Gastroesophageal sphincter (tissue), 4 donors: ENCODE measurements around the gene DEPDC5. TPM values are rescaled to one million over a fixed set of nuclear protein-coding genes. Genes with fewer than 3 reads are reported as not detected.

Source experiments
- ATAC-seq: fragments of 150-250 bp; one replicate; pipeline ENCODE4 v1.9.1; 2016; ENCODE audit warnings: mild to moderate bottlenecking, moderate library complexity
- H3K27ac ChIP-seq, 4 donors: fragments of 200-600 bp; sonication (generic) in 3 of 4; 1 replicate in 3 of 4; 2 replicates in 1 of 4; pipeline ENCODE4 v1.5.1; 2016 to 2019
- H3K27me3 ChIP-seq: fragments of 200-600 bp; sonication (generic); one replicate; pipeline ENCODE4 v1.5.1; 2019
- H3K36me3 ChIP-seq, 2 donors: fragments of 200-600 bp; sonication (generic); one replicate each; pipeline ENCODE4 v1.5.1; 2019; ENCODE audit warnings: control low read depth in 1 of 2
- H3K4me1 ChIP-seq, 3 donors: fragments of 200-600 bp; sonication (generic); 1 replicate in 2 of 3; 2 replicates in 1 of 3; pipeline ENCODE4 v1.5.1; 2016 to 2019; ENCODE audit warnings: control low read depth in 2 of 3
- H3K4me3 ChIP-seq, 2 donors: fragments of 200-600 bp; sonication (generic); one replicate each; pipeline ENCODE4 v1.5.1; 2019; ENCODE audit warnings: mild to moderate bottlenecking in 1 of 2, moderate library complexity in 1 of 2
- H3K9me3 ChIP-seq, 3 donors: fragments of 200-600 bp; sonication (generic); one replicate each; pipeline ENCODE4 v1.5.1; 2017 to 2019; ENCODE audit warnings: control low read depth in 2 of 3
- CTCF ChIP-seq, 4 experiments: fragments of 200-600 bp in 2 of 4; fragments of 450-650 bp in 2 of 4; sonication (generic) in 1 of 4; IDR thresholded peaks; one replicate each; pipeline ENCODE4 v1.5.1; 2017 to 2019; ENCODE audit warnings: antibody characterized with exemption in 4 of 4, mild to moderate bottlenecking in 2 of 4, moderate library complexity in 2 of 4
- EP300 ChIP-seq: sonication (generic); formaldehyde crosslinking; IDR thresholded peaks from one replicate; pipeline ENCODE4 v1.6.1; 2017; ENCODE audit warnings: antibody characterized with exemption, mild to moderate bottlenecking
- POLR2A ChIP-seq, 2 donors: fragments of 450-650 bp; IDR thresholded peaks; one replicate each; pipeline ENCODE4 v1.6.1; 2017; ENCODE audit warnings: antibody characterized with exemption in 2 of 2, mild to moderate bottlenecking in 2 of 2, moderate library complexity in 1 of 2
- POLR2AphosphoS5 ChIP-seq: sonication (generic); formaldehyde crosslinking; IDR thresholded peaks from one replicate; pipeline ENCODE4 v1.6.1; 2017; ENCODE audit warnings: antibody characterized with exemption
- WGBS, 2 donors: methylation state at CpG; one replicate each; pipeline ENCODE4 v1.1.5; 2018; ENCODE audit warnings: low coverage in 1 of 2; 5-methylcytosine and 5-hydroxymethylcytosine counted together
- total RNA-seq, 4 donors: library from RNA; depleted of rRNA; stranded (reverse); fragments of >200 nt; gene quantifications; one replicate each; pipeline ENCODE4 v1.1.0, GENCODE V29; 2016

Gene DEPDC5
- total RNA-seq, 4 donors from 2014 or later = 10.5 to 27.9 (median 16.0) TPM

DNA sequence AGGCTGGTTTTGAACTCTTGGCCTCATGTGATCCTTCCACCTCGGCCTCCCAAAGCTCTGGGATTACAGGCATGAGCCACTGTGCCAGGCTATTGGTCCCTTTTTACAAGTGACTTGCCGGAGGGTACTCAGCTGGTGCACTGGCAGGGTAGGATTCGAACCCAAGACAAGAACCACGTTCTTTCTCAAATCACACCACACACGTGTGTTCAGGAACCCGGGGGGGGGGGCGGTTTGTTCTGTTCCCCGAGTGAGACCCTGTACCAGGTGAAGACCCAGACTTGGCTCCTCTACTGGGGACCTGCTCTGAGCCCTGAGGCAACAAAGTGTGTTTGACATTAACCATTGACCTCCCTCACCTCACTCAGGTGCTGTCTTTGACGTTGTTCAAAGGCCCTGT is 186.7 kb downstream of the DEPDC5 start:
- no peak for ATAC-seq
- peaks cover 0 to 9% (median 4%) of the 10 kb centered on the region in 3 donors for H3K4me1 ChIP-seq
- H3K4me3 ChIP-seq = no peak overlapping the region
- no peaks in the 10 kb centered on the region for H3K27me3 ChIP-seq
- no peaks in the 10 kb centered on the region for H3K36me3 ChIP-seq
- no peaks in the 10 kb centered on the region for H3K9me3 ChIP-seq
- H3K27ac ChIP-seq = no peak overlapping the region
- WGBS, 2 donors = 87% methylated on average over 6 of the region's 9 CpGs; no CpG with 5 or more reads in 1 of the 2 donors
- no peak for TF ChIP-seq POLR2A (IDR thresholded peaks at IDR 0.05)
- TF ChIP-seq POLR2AphosphoS5 = no peak
- TF ChIP-seq EP300 = no peak
- no peak for TF ChIP-seq CTCF (IDR thresholded peaks at IDR 0.05)

DNA sequence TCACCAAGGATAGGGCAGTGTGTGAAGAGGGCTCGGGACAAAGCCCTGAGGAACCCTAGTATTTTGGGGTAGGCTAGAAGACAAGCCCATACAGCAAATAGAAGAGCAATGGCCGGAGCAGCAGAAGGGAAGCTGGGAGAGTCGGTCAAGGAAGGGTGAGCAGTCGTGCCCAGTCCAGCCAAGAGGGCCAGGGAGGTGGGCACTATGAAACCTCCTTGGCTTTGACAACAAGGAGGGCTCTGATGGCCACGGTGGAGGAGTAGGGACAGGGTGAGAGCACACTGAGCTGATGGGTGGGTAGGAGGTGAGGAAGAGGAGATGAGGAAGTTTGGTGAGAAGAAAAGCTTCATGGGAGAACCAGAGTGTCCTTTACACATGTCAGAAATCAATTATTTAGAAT is 188.3 kb downstream of the DEPDC5 start:
- Histone ChIP-seq H3K4me3 (no peak overlapping the region), H3K36me3 (no peaks in the 10 kb centered on the region), H3K27me3 (no peaks in the 10 kb centered on the region), H3K4me1 (peaks cover 0 to 25% (median 17%) of the 10 kb centered on the region in 3 donors), H3K27ac (no peak overlapping the region), H3K9me3 (no peaks in the 10 kb centered on the region)
- 96 to 98% methylated on average over 4 to 5 of the region's 5 CpGs for WGBS, 2 donors
- ATAC-seq = no peak
- TF ChIP-seq EP300 (no peak), POLR2A (IDR thresholded peaks at IDR 0.05) (no peak), POLR2AphosphoS5 (no peak), CTCF (IDR thresholded peaks at IDR 0.05) (no peak)

GRCh38 chr22:31943206-31943977 is 189.6 kb downstream of the DEPDC5 start:
- 100% methylated on average over 1 to 3 of the region's 15 CpGs for WGBS, 2 donors
- Histone ChIP-seq H3K4me3 (peak overlapping the region; percentile 31 to 99), H3K4me1 (peaks cover 0 to 38% (median 21%) of the 10 kb centered on the region in 3 donors), H3K27ac (peak overlapping the region; percentile 71 to 100 (median 100)), H3K27me3 (no peaks in the 10 kb centered on the region), H3K9me3 (no peaks in the 10 kb centered on the region), H3K36me3 (peaks cover 0 to 5% of the 10 kb centered on the region in 2 donors)
- TF ChIP-seq CTCF (IDR thresholded peaks at IDR 0.05) (no peak), POLR2AphosphoS5 (no peak), POLR2A (IDR thresholded peaks at IDR 0.05) (no peak), EP300 (no peak)
- no peak for ATAC-seq

DNA sequence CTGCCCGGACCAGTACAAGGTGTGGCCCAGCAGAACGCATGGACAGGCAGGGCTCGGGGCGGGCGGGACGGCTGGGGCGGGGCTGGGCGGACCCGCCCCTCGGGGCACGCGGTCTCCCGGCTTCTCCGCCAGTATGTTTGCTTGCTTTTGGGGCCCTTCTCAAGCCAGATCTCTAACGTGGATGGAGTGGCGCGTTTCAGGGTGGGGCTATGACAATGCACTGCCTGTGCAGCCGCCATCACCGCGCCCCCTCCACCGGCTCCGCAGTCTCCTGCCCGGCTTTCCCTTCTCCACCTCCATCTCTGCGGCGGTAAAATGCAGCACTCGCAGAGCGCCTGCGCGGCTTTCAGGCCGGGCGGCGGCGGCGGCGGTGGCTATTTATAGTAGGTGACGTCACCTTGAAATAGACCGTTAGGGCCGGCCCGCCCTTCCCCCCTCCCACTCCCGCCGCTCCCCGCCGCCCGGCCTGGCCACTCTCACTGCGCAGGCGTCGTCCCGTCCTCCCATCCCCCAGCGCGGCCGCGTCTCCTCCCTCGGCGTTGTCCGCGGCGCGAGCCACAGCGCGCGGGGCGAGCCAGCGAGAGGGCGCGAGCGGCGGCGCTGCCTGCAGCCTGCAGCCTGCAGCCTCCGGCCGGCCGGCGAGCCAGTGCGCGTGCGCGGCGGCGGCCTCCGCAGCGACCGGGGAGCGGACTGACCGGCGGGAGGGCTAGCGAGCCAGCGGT is 190.3 kb downstream of the DEPDC5 start, which contains the start of gene YWHAH:
TSS of gene YWHAH (plus strand) at position 558 of the 722 bp plus-strand sequence. CDS start 199 bp downstream, outside the sequence.
- no peaks in the 10 kb centered on the region for H3K9me3 ChIP-seq
- peak; percentile 95 for ATAC-seq
- no peaks in the 10 kb centered on the region for H3K27me3 ChIP-seq
- H3K4me1 ChIP-seq = peaks cover 0 to 42% (median 21%) of the 10 kb centered on the region in 3 donors
- H3K4me3 ChIP-seq = peak within 1 kb of the TSS; percentile 85 to 99
- 0% methylated on average over 8 of the region's 86 CpGs; no CpG with 5 or more reads in 1 of the 2 donors for WGBS, 2 donors
- peaks cover 0 to 11% of the 10 kb centered on the region in 2 donors for H3K36me3 ChIP-seq
- H3K27ac ChIP-seq = peak within 1 kb of the TSS; percentile 82 to 100 (median 100)
- TF ChIP-seq POLR2AphosphoS5 = peak; percentile 89
- peak; percentile 89 to 98 for TF ChIP-seq POLR2A (IDR thresholded peaks at IDR 0.05)
- no peak for TF ChIP-seq EP300
- peak in 1 of 4 experiments; percentile 23 for TF ChIP-seq CTCF (IDR thresholded peaks at IDR 0.05)
